Uterus (tissue), 4 donors: ENCODE measurements around the gene AKT1. TPM values are rescaled to one million over a fixed set of nuclear protein-coding genes. Genes with fewer than 3 reads are reported as not detected.

Experiments
- DNase-seq, 2 donors: peaks; one replicate each; pipeline ENCODE4 v3.0.0-alpha.2; 2019 to 2020
- H3K27ac ChIP-seq, 2 donors: fragments of 200-600 bp; sonication (generic); 1 replicate in 1 of 2; 2 replicates in 1 of 2; pipeline ENCODE4 v1.5.1; 2016 to 2018
- H3K27me3 ChIP-seq, 2 donors: fragments of 200-600 bp; sonication (generic); one replicate each; pipeline ENCODE4 v1.5.1; 2018 to 2019; ENCODE audit warnings: control low read depth in 1 of 2
- H3K36me3 ChIP-seq, 2 donors: fragments of 200-600 bp; sonication (generic); one replicate each; pipeline ENCODE4 v1.5.1; 2019; ENCODE audit warnings: control low read depth in 1 of 2
- H3K4me1 ChIP-seq, 2 donors: fragments of 200-600 bp; sonication (generic); one replicate each; pipeline ENCODE4 v1.5.1; 2018 to 2019; ENCODE audit warnings: control low read depth in 1 of 2
- H3K4me3 ChIP-seq, 2 donors: fragments of 200-600 bp; sonication (generic); 1 replicate in 1 of 2; 2 replicates in 1 of 2; pipeline ENCODE4 v1.5.1; 2018 to 2019; ENCODE audit warnings: mild to moderate bottlenecking in 1 of 2
- H3K9me3 ChIP-seq, 2 donors: fragments of 200-600 bp; sonication (generic); one replicate each; pipeline ENCODE4 v1.5.1; 2019; ENCODE audit warnings: control low read depth in 1 of 2
- CTCF ChIP-seq, 4 experiments: fragments of 200-600 bp in 2 of 4; fragments of 450-650 bp in 2 of 4; sonication (generic) in 2 of 4; IDR thresholded peaks; one replicate each; pipeline ENCODE4 v1.5.1; 2016 to 2019; ENCODE audit warnings: antibody characterized with exemption in 4 of 4, mild to moderate bottlenecking in 2 of 4, moderate library complexity in 1 of 4
- POLR2A ChIP-seq, 2 donors: fragments of 450-650 bp; IDR thresholded peaks; one replicate each; pipeline ENCODE4 v1.6.1; 2016; ENCODE audit warnings: antibody characterized with exemption in 2 of 2, mild to moderate bottlenecking in 1 of 2, moderate library complexity in 1 of 2
- intact Hi-C: fragments of 100-400 bp; cut with DNase I; formaldehyde crosslinking; loops from one replicate; pipeline ENCODE4 v1.15.1; 2023; ENCODE audit warnings: low total_unique reads
- total RNA-seq, 4 donors: library from RNA; depleted of rRNA in 3 of 4; stranded (reverse); fragments of >200 nt in 3 of 4; gene quantifications; one replicate each; pipeline versions ENCODE4 v1.1.0 to v1.2.4, GENCODE V29; 2014 to 2023
- donor health status: DM: yes; HTN: yes; CAD: no.

AKT1 gene
- total RNA-seq, 4 donors from 2014 or later: 42.9 to 121 (median 101) TPM

GRCh38 chr14:104782086-104782807 is 13.3 kb downstream of the AKT1 start:
- Histone ChIP-seq H3K36me3 (no peaks in the 10 kb centered on the region), H3K27me3 (no peaks in the 10 kb centered on the region), H3K9me3 (no peaks in the 10 kb centered on the region), H3K27ac (no peak overlapping the region), H3K4me1 (no peaks in the 10 kb centered on the region), H3K4me3 (no peak overlapping the region)
- intact Hi-C loops: no loop called here
- no peak for TF ChIP-seq POLR2A (IDR thresholded peaks at IDR 0.05)
- TF ChIP-seq CTCF (IDR thresholded peaks at IDR 0.05): no peak
- DNase-seq: no peak

- Histone ChIP-seq H3K27ac (no peak overlapping the region), H3K36me3 (no peaks in the 10 kb centered on the region), H3K27me3 (no peaks in the 10 kb centered on the region), H3K4me3 (no peak overlapping the region), H3K4me1 (no peaks in the 10 kb centered on the region), H3K9me3 (no peaks in the 10 kb centered on the region)
- intact Hi-C loops: no loop called here
- no peak for DNase-seq
- TF ChIP-seq POLR2A (IDR thresholded peaks at IDR 0.05) (no peak), CTCF (IDR thresholded peaks at IDR 0.05) (no peak)
These were observed 14.1 kb downstream of the AKT1 start for GRCh38 chr14:104781271-104782077.

GRCh38 chr14:104780513-104781030 is 15.0 kb downstream of the AKT1 start:
- no peak for TF ChIP-seq POLR2A (IDR thresholded peaks at IDR 0.05)
- TF ChIP-seq CTCF (IDR thresholded peaks at IDR 0.05): no peak
- H3K4me1 ChIP-seq: no peaks in the 10 kb centered on the region

GRCh38 chr14:104779776-104780512 is 15.6 kb downstream of the AKT1 start:
- intact Hi-C loops: no loop called here
- Histone ChIP-seq H3K27ac (no peak overlapping the region), H3K36me3 (no peaks in the 10 kb centered on the region), H3K4me3 (no peak overlapping the region), H3K4me1 (no peaks in the 10 kb centered on the region), H3K27me3 (no peaks in the 10 kb centered on the region), H3K9me3 (no peaks in the 10 kb centered on the region)
- no peak for DNase-seq
- TF ChIP-seq POLR2A (IDR thresholded peaks at IDR 0.05): no peak
- TF ChIP-seq CTCF (IDR thresholded peaks at IDR 0.05): no peak

More at GRCh38 chr14:104780513-104781030, 15.0 kb downstream of the AKT1 start:
- H3K27me3 ChIP-seq: no peaks in the 10 kb centered on the region
- no peaks in the 10 kb centered on the region for H3K9me3 ChIP-seq
- H3K27ac ChIP-seq: no peak overlapping the region
- H3K4me3 ChIP-seq: no peak overlapping the region
- H3K36me3 ChIP-seq: no peaks in the 10 kb centered on the region
- intact Hi-C loops: no loop called here
- DNase-seq: no peak
